Stimulated activated memory B cell treated with anti-CD40 and anti-IgM and Interleukin-4, amounts not matched to agents 10 μg/mL and 1 μg/mL and 100 μg/mL, for 72 hours (primary cell): Measurements from ENCODE around the gene DTX1.

ENCODE experiments used
- ATAC-seq: fragments of 150-1000 bp; cut with Tn5 transposase; 2 replicates; pipeline ENCODE4 v1.10.0; 2021
- H3K27ac Mint-ChIP-seq: one replicate; pipeline ENCODE4 v1.8.0; 2022; ENCODE audit warnings: mild to moderate bottlenecking, mixed read lengths
- H3K27me3 Mint-ChIP-seq: one replicate; pipeline ENCODE4 v1.8.0; 2022; ENCODE audit warnings: mixed read lengths
- H3K36me3 Mint-ChIP-seq: one replicate; pipeline ENCODE4 v1.8.0; 2022; ENCODE audit warnings: mixed read lengths
- H3K4me1 Mint-ChIP-seq: one replicate; pipeline ENCODE4 v1.8.0; 2022; ENCODE audit warnings: mixed read lengths
- H3K4me3 Mint-ChIP-seq: one replicate; pipeline ENCODE4 v1.8.0; 2022; ENCODE audit warnings: mild to moderate bottlenecking, moderate library complexity, mixed read lengths
- H3K9me3 Mint-ChIP-seq: one replicate; pipeline ENCODE4 v1.8.0; 2022; ENCODE audit warnings: mixed read lengths

Gene DTX1

GRCh38 chr12:113056631-113057488 is at the start of gene DTX1:
DTX1 (plus strand) TSS chr12:113056730; CDS start chr12:113058193, 1,463 bp downstream.
- Mint-ChIP-seq H3K4me1 (peaks cover 48% of the 10 kb centered on the region), H3K27me3 (no peaks in the 10 kb centered on the region), H3K9me3 (no peaks in the 10 kb centered on the region), H3K4me3 (peak within 1 kb of the TSS; percentile 79), H3K27ac (peak within 1 kb of the TSS; percentile 76), H3K36me3 (peaks cover 5% of the 10 kb centered on the region)
- peak; percentile 63 for ATAC-seq

GRCh38 chr12:113007166-113007565 is 49.4 kb upstream of the DTX1 start:
- no peaks in the 10 kb centered on the region for H3K4me1 Mint-ChIP-seq
- no peaks in the 10 kb centered on the region for H3K27me3 Mint-ChIP-seq
- H3K27ac Mint-ChIP-seq = no peak overlapping the region
- ATAC-seq = no peak
- H3K4me3 Mint-ChIP-seq = no peak overlapping the region
- H3K9me3 Mint-ChIP-seq = peaks cover 10% of the 10 kb centered on the region
- H3K36me3 Mint-ChIP-seq = peaks cover 84% of the 10 kb centered on the region

DNA sequence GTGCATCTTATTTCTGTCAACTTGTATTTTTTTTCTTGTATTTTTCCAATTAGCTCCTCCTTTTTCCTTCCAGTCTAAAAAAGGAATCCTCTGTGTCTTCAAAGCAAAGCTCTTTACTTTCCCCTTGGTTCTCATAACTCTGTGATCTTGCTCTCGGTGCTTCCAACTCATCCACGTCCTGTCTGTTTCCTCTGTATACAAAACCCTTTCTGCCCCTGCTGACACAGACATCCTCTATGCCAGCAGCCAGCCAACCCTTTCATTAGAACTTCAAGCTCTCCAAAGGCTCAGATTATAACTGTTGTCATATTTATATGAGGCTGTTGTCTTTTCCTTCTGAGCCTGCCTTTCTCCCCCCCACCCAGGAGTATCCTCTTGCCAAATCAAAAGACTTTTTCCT is 45.8 kb upstream of the DTX1 start:
- peaks cover 58% of the 10 kb centered on the region for H3K36me3 Mint-ChIP-seq
- ATAC-seq = no peak
- H3K9me3 Mint-ChIP-seq = peaks cover 10% of the 10 kb centered on the region
- no peaks in the 10 kb centered on the region for H3K27me3 Mint-ChIP-seq
- no peak overlapping the region for H3K4me3 Mint-ChIP-seq
- no peaks in the 10 kb centered on the region for H3K4me1 Mint-ChIP-seq
- H3K27ac Mint-ChIP-seq = no peak overlapping the region

GRCh38 chr12:113014565-113014964 is 42.0 kb upstream of the DTX1 start:
- Mint-ChIP-seq H3K27me3 (no peaks in the 10 kb centered on the region), H3K27ac (no peak overlapping the region), H3K4me1 (no peaks in the 10 kb centered on the region), H3K4me3 (no peak overlapping the region), H3K9me3 (peaks cover 10% of the 10 kb centered on the region), H3K36me3 (peaks cover 29% of the 10 kb centered on the region)
- ATAC-seq = no peak

DNA sequence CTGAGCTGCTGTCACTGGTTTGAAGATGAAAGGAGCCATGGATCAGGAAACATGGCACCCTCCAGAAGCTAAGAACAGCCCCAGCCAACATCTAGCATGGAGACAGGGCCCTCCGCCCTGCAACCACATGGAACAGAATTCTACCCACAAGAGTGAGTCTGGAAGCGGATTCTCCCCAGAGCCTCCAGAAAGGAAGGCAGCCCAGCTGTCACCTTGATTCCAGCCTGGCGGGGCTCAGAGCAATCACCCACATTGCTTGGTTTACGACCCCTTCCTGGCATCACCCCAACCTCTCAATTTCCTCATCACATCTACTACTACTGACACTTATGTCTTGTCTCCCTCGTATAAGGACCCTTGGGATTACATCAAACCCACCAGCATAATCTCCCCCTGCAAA is 39.7 kb upstream of the DTX1 start:
- H3K27me3 Mint-ChIP-seq = no peaks in the 10 kb centered on the region

GRCh38 chr12:113019025-113019424 is 37.5 kb upstream of the DTX1 start:
- Mint-ChIP-seq H3K27me3 (no peaks in the 10 kb centered on the region), H3K4me3 (no peak overlapping the region), H3K9me3 (no peaks in the 10 kb centered on the region), H3K4me1 (peaks cover 5% of the 10 kb centered on the region), H3K27ac (no peak overlapping the region), H3K36me3 (no peaks in the 10 kb centered on the region)
- ATAC-seq = no peak

More for the DNA sequence above, 39.7 kb upstream of the DTX1 start:
- H3K9me3 Mint-ChIP-seq = peaks cover under 1% of the 10 kb centered on the region
- no peak for ATAC-seq
- peaks cover 6% of the 10 kb centered on the region for H3K36me3 Mint-ChIP-seq
- no peak overlapping the region for H3K27ac Mint-ChIP-seq
- no peak overlapping the region for H3K4me3 Mint-ChIP-seq
- no peaks in the 10 kb centered on the region for H3K4me1 Mint-ChIP-seq

GRCh38 chr12:113021500-113021899 is 35.0 kb upstream of the DTX1 start:
- Mint-ChIP-seq H3K9me3 (no peaks in the 10 kb centered on the region), H3K27ac (no peak overlapping the region), H3K36me3 (no peaks in the 10 kb centered on the region), H3K4me1 (peaks cover 5% of the 10 kb centered on the region), H3K27me3 (no peaks in the 10 kb centered on the region), H3K4me3 (no peak overlapping the region)
- no peak for ATAC-seq

DNA sequence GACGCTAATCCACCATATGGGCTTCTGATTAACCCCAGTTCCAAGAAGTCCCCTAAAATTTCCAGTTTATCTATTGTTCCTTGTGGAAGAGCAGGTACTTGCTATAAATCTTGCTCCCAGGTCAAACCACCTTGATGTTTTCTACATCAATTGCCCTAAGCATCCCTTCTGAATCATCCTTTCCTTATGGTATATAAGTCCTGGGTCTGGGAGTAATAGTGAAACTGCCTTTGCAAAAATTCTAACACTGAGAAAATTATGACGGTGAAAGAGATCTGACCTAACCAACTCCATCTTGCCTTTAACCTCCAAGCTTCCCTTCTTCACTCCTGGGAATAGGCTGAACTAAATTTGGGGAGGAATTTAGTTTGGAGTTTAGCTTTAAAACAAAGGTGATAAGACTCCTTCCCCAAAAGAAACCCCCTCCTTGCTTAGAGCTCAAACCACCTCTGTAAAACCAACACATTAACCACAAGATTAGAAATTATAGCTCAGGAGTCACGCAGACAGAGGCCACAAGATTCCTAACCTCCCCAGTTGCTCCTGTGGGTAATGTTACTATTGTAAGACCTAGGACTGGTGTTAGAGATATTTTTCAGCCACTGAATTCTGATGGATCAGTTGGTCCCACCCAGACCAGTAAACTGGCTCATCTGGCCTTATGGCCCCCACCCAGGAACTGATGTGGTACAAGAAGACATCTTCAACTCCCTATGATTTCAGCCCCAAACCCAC is 33.8 kb upstream of the DTX1 start:
- ATAC-seq = no peak
- Mint-ChIP-seq H3K4me1 (peaks cover 6% of the 10 kb centered on the region), H3K4me3 (no peak overlapping the region), H3K27ac (no peak overlapping the region), H3K9me3 (no peaks in the 10 kb centered on the region), H3K27me3 (no peaks in the 10 kb centered on the region), H3K36me3 (no peaks in the 10 kb centered on the region)

- no peak overlapping the region for H3K27ac Mint-ChIP-seq
- H3K4me1 Mint-ChIP-seq = peaks cover 15% of the 10 kb centered on the region
- H3K36me3 Mint-ChIP-seq = no peaks in the 10 kb centered on the region
- H3K4me3 Mint-ChIP-seq = no peak overlapping the region
- ATAC-seq = no peak
- no peaks in the 10 kb centered on the region for H3K27me3 Mint-ChIP-seq
- no peaks in the 10 kb centered on the region for H3K9me3 Mint-ChIP-seq
Measured at GRCh38 chr12:113027726-113028125, 28.8 kb upstream of the DTX1 start.

- Mint-ChIP-seq H3K4me3 (no peak overlapping the region), H3K27ac (no peak overlapping the region), H3K27me3 (no peaks in the 10 kb centered on the region), H3K4me1 (peaks cover 13% of the 10 kb centered on the region), H3K9me3 (no peaks in the 10 kb centered on the region), H3K36me3 (no peaks in the 10 kb centered on the region)
- ATAC-seq = peak; percentile 58
Measured at GRCh38 chr12:113030875-113031525, 25.5 kb upstream of the DTX1 start.

DNA sequence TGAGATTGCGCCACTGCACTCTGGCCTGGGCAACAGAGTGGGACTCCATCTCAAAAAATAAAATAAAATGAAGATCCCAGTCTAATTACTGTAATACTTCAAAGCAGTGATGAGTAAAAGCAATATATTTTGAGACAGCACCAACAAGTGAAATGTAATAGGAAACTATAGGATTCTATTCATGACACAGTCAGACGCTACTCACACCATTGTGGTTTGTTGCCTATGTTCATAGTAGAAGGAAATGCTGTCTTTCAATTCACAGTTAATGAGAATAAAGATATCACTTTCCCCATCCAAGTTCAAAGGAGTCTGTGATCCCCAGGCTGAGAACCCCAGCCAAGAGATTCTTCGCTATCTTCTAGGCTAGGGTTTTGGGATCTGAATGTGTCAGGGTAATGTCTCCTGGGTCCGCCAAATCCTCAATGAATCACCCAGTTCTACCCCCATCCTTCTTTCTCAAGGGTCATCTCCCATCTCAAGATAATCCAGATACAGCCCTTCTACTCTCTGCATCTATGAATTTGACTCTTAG is 16.6 kb upstream of the DTX1 start:
- Mint-ChIP-seq H3K27me3 (peaks cover 16% of the 10 kb centered on the region), H3K4me1 (no peaks in the 10 kb centered on the region), H3K36me3 (no peaks in the 10 kb centered on the region), H3K9me3 (no peaks in the 10 kb centered on the region), H3K27ac (no peak overlapping the region), H3K4me3 (no peak overlapping the region)
- ATAC-seq = no peak

- Mint-ChIP-seq H3K9me3 (no peaks in the 10 kb centered on the region), H3K4me3 (no peak overlapping the region), H3K36me3 (no peaks in the 10 kb centered on the region), H3K27me3 (peaks cover 16% of the 10 kb centered on the region), H3K4me1 (no peaks in the 10 kb centered on the region), H3K27ac (no peak overlapping the region)
- no peak for ATAC-seq
Measured at GRCh38 chr12:113040722-113041171, 15.8 kb upstream of the DTX1 start.

GRCh38 chr12:113041560-113041959 is 15.0 kb upstream of the DTX1 start:
- ATAC-seq = no peak
- H3K9me3 Mint-ChIP-seq = no peaks in the 10 kb centered on the region
- peaks cover 16% of the 10 kb centered on the region for H3K27me3 Mint-ChIP-seq
- no peaks in the 10 kb centered on the region for H3K36me3 Mint-ChIP-seq
- no peak overlapping the region for H3K27ac Mint-ChIP-seq
- no peaks in the 10 kb centered on the region for H3K4me1 Mint-ChIP-seq
- H3K4me3 Mint-ChIP-seq = no peak overlapping the region

DNA sequence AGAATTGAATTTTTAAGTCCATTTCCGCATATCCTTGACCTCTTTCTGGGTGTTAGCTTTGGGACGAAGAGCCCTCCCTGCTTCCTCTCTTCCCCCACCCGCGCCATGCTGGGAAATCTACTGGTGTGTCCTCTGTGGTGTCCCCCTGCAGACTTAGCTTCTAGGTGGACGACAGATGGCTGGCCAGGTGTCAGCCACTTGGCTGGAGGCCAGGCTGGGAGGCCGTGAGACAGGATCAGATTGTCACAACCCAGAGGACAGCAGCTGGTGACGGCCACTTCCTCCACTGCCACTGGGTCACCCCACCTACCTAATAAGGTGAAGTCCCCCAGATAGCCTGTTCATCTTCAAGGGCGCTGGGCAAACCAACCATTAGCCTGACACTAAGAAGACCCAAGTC is 13.3 kb upstream of the DTX1 start:
- Mint-ChIP-seq H3K9me3 (no peaks in the 10 kb centered on the region), H3K4me1 (no peaks in the 10 kb centered on the region), H3K27me3 (peaks cover 16% of the 10 kb centered on the region), H3K4me3 (no peak overlapping the region), H3K36me3 (no peaks in the 10 kb centered on the region), H3K27ac (no peak overlapping the region)
- ATAC-seq = no peak

DNA sequence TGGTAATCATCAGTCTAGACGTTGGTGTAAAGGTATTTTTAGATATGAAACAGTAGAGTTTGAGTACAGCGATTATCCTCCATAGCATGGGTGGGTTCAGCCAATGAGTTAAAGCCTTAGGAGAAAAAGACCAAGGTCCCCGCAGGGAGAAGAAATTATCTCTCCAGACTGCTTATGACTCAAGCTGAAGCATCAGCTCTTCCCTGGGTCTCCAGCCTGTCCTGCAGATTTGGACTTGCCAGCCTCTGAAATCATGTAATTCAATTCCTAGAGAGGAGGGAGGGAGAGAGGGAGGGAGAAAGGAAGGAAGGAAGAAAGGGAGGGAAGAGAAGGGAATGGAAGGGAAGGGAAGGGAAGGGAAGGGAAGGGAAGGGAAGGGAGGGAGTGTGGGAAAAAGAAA is 12.0 kb upstream of the DTX1 start:
- Mint-ChIP-seq H3K4me3 (no peak overlapping the region), H3K36me3 (no peaks in the 10 kb centered on the region), H3K4me1 (peaks cover 12% of the 10 kb centered on the region), H3K27me3 (peaks cover 16% of the 10 kb centered on the region), H3K27ac (no peak overlapping the region), H3K9me3 (no peaks in the 10 kb centered on the region)
- no peak for ATAC-seq
